CD8-positive, alpha-beta memory T cell (primary cell): ENCODE data around the gene CC2D1B. TPM values are rescaled to one million over a fixed set of nuclear protein-coding genes. Genes with fewer than 3 reads are reported as not detected.

Experiments used
- CTCF ChIA-PET: fragments of 350-600 bp; sonication (Branson Sonifier 250); formaldehyde crosslinking; loops from one replicate; lab custom pipeline; 2021; ENCODE audit warnings: antibody characterized with exemption; lab: Charles Lee
- POLR2A ChIA-PET: fragments of 350-600 bp; sonication (Branson Sonifier 250); formaldehyde crosslinking; loops from one replicate; lab custom pipeline; 2021; ENCODE audit warnings: antibody characterized with exemption; lab: Charles Lee
- DNase-seq, 5 donors: peaks; one replicate each; pipeline versions ENCODE4 v3.0.0 to v3.0.0-alpha.2; 2020 to 2022; ENCODE audit warnings: mixed read lengths in 1 of 5
- H3K27ac ChIP-seq: one replicate; pipeline ENCODE4 v1.7.0; 2013; ENCODE audit warnings: low read depth, mild to moderate bottlenecking, low read length, moderate library complexity
- H3K27me3 ChIP-seq: 2 replicates; pipeline ENCODE4 v1.7.0; 2013; ENCODE audit warnings: low read length, mild to moderate bottlenecking; ENCODE audit not compliant: insufficient read depth, poor library complexity, severe bottlenecking
- H3K36me3 ChIP-seq: 2 replicates; pipeline ENCODE4 v1.7.0; 2013; ENCODE audit warnings: mild to moderate bottlenecking, low read length, moderate library complexity; ENCODE audit not compliant: insufficient read depth
- H3K4me1 ChIP-seq: 2 replicates; pipeline ENCODE4 v1.7.0; 2013; ENCODE audit warnings: mild to moderate bottlenecking, low read length, moderate library complexity; ENCODE audit not compliant: insufficient read depth
- H3K4me3 ChIP-seq: 2 replicates; pipeline ENCODE4 v1.7.0; 2013; ENCODE audit warnings: mild to moderate bottlenecking, low read length
- H3K9me3 ChIP-seq: 2 replicates; pipeline ENCODE4 v1.7.0; 2013; ENCODE audit warnings: mild to moderate bottlenecking, low read length
- H3K27ac Mint-ChIP-seq, 8 donors: one replicate each; pipeline ENCODE4 v1.8.0; 2020 to 2021; ENCODE audit warnings: mixed read lengths in 8 of 8, mild to moderate bottlenecking in 6 of 8, inconsistent platforms in 3 of 8, moderate library complexity in 3 of 8
- H3K27me3 Mint-ChIP-seq, 2 donors: one replicate each; pipeline ENCODE4 v1.8.0; 2020 to 2021; ENCODE audit warnings: mixed read lengths in 2 of 2, mild to moderate bottlenecking in 1 of 2, moderate library complexity in 1 of 2
- H3K36me3 Mint-ChIP-seq, 3 donors: one replicate each; pipeline ENCODE4 v1.8.0; 2020 to 2021; ENCODE audit warnings: mixed read lengths in 3 of 3, inconsistent platforms in 1 of 3, mild to moderate bottlenecking in 1 of 3
- H3K4me1 Mint-ChIP-seq, 3 donors: one replicate each; pipeline ENCODE4 v1.8.0; 2020 to 2021; ENCODE audit warnings: mixed read lengths in 3 of 3, inconsistent platforms in 1 of 3, mild to moderate bottlenecking in 1 of 3
- H3K4me3 Mint-ChIP-seq, 7 donors: one replicate each; pipeline ENCODE4 v1.8.0; 2020 to 2021; ENCODE audit warnings: mixed read lengths in 7 of 7, mild to moderate bottlenecking in 6 of 7, moderate library complexity in 4 of 7, inconsistent platforms in 2 of 7
- H3K9me3 Mint-ChIP-seq, 5 donors: one replicate each; pipeline ENCODE4 v1.8.0; 2020 to 2022; ENCODE audit warnings: mixed read lengths in 5 of 5, mild to moderate bottlenecking in 3 of 5, moderate library complexity in 2 of 5, inconsistent platforms in 1 of 5
- polyA plus RNA-seq: library from polyadenylated mRNA; unstranded; fragments of 300-500 nt; fragmentation: Illumina TruSeq; gene quantifications from one replicate; pipeline ENCODE4 v1.2.3, GENCODE V29; 2021
- total RNA-seq, 2 experiments: library from RNA; stranded (reverse); gene quantifications; one replicate each; pipeline ENCODE4 v1.2.3, GENCODE V29; 2021

CC2D1B gene
- total and polyA plus RNA-seq, 3 experiments from 2014 or later: 11.0 to 47.8 (median 46.2) TPM

- Histone ChIP-seq H3K4me1 (no peaks in the 10 kb centered on the region), H3K27ac (no peak overlapping the region), H3K9me3 (no peaks in the 10 kb centered on the region), H3K36me3 (peaks cover under 1% of the 10 kb centered on the region), H3K27me3 (no peaks in the 10 kb centered on the region), H3K4me3 (no peak overlapping the region)
- no peak overlapping the region for H3K4me3 Mint-ChIP-seq
- no peaks in the 10 kb centered on the region for H3K27me3 Mint-ChIP-seq
- no peaks in the 10 kb centered on the region for H3K9me3 Mint-ChIP-seq
- no peak for DNase-seq
- ChIA-PET POLR2A (no interaction called here), CTCF (no interaction called here)
- peaks cover 0 to 8% (median 0%) of the 10 kb centered on the region in 3 donors for H3K4me1 Mint-ChIP-seq
- H3K27ac Mint-ChIP-seq: peak overlapping the region in 2 of 8 donors; percentile 61 to 73
- peaks cover 0 to 22% (median 0%) of the 10 kb centered on the region in 3 donors for H3K36me3 Mint-ChIP-seq
Measured at GRCh38 chr1:52346653-52347052, 19.4 kb downstream of the CC2D1B start.

GRCh38 chr1:52345252-52345651, 20.8 kb downstream of the CC2D1B start:
- peaks cover 0 to 14% (median 0%) of the 10 kb centered on the region in 3 donors for H3K36me3 Mint-ChIP-seq
- H3K36me3 ChIP-seq: no peaks in the 10 kb centered on the region
- no peaks in the 10 kb centered on the region for H3K27me3 Mint-ChIP-seq
- H3K4me1 Mint-ChIP-seq: peaks cover 0 to 8% (median 0%) of the 10 kb centered on the region in 3 donors
- peak overlapping the region in 3 of 8 donors; percentile 44 to 63 (median 45) for H3K27ac Mint-ChIP-seq
- no peak overlapping the region for H3K27ac ChIP-seq
- H3K4me3 ChIP-seq: no peak overlapping the region
- no peak for DNase-seq
- H3K27me3 ChIP-seq: no peaks in the 10 kb centered on the region
- H3K9me3 ChIP-seq: no peaks in the 10 kb centered on the region
- H3K9me3 Mint-ChIP-seq: no peaks in the 10 kb centered on the region
- H3K4me1 ChIP-seq: no peaks in the 10 kb centered on the region
- no peak overlapping the region for H3K4me3 Mint-ChIP-seq
- CTCF ChIA-PET: no interaction called here
- POLR2A ChIA-PET: no interaction called here

DNA sequence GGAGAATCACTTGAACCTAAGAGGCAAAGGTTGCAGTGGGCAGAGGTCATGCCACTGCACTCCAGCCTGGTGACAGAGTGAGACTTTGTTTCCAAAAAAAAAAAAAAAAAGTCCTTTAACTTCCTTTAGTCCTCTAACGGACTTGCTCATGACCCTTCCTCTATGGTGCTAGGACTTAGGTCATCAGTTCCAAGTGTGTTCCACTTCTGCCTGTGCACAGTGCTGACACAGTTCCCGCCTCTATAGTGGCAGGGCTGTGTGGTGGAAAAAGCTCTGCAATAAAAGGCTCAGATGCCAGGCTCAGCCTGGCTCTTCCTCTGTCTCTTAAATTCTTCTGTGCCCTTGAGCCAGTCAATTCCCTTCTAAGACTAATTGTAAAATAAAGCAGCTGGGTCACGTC, 22.0 kb downstream of the CC2D1B start:
- H3K27me3 Mint-ChIP-seq: no peaks in the 10 kb centered on the region
- H3K4me3 Mint-ChIP-seq: no peak overlapping the region
- DNase-seq: no peak
- Histone ChIP-seq H3K27me3 (no peaks in the 10 kb centered on the region), H3K9me3 (no peaks in the 10 kb centered on the region), H3K36me3 (no peaks in the 10 kb centered on the region), H3K4me3 (no peak overlapping the region), H3K4me1 (no peaks in the 10 kb centered on the region), H3K27ac (no peak overlapping the region)
- CTCF ChIA-PET: no interaction called here
- no peaks in the 10 kb centered on the region for H3K9me3 Mint-ChIP-seq
- H3K4me1 Mint-ChIP-seq: peaks cover 0 to 8% (median 0%) of the 10 kb centered on the region in 3 donors
- POLR2A ChIA-PET: no interaction called here
- peaks cover 0 to 18% (median 1%) of the 10 kb centered on the region in 3 donors for H3K36me3 Mint-ChIP-seq
- H3K27ac Mint-ChIP-seq: no peak overlapping the region

- POLR2A ChIA-PET: interaction anchor here (0.6 kb wide), 1 partner anchor 101 kb away, joined by 3 read pairs; no protein-coding TSS in a partner anchor
- Histone ChIP-seq H3K4me1 (no peaks in the 10 kb centered on the region), H3K36me3 (no peaks in the 10 kb centered on the region), H3K27me3 (no peaks in the 10 kb centered on the region), H3K4me3 (no peak overlapping the region), H3K9me3 (no peaks in the 10 kb centered on the region), H3K27ac (no peak overlapping the region)
- H3K9me3 Mint-ChIP-seq: no peaks in the 10 kb centered on the region
- no peaks in the 10 kb centered on the region for H3K27me3 Mint-ChIP-seq
- H3K4me3 Mint-ChIP-seq: no peak overlapping the region
- CTCF ChIA-PET: no interaction called here
- H3K36me3 Mint-ChIP-seq: peaks cover 3 to 30% (median 5%) of the 10 kb centered on the region in 3 donors
- H3K4me1 Mint-ChIP-seq: no peaks in the 10 kb centered on the region
- no peak for DNase-seq
- no peak overlapping the region for H3K27ac Mint-ChIP-seq
Measured at GRCh38 chr1:52341655-52342260, 24.2 kb downstream of the CC2D1B start.

DNA sequence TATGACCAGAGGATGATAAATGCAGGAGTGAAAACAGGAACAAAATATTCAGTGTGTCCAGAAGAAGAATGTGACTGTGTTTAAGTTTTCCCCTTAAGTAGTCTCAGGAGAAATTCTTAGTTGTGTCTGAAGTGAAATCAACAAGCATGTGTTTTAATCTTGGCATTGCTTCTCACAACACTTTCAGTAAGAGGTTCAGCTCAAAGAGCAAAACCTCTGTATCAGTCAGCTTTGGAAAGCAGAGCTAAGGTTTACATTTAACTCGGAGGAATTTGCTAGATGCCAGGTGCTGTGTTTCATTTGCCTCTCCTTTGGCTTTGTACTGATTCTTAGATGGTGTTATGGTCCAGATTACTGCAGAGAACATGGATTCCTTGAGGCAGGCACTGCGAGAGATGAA, 28.6 kb downstream of the CC2D1B start:
- Mint-ChIP-seq H3K27ac (no peak overlapping the region), H3K9me3 (no peaks in the 10 kb centered on the region), H3K4me3 (no peak overlapping the region), H3K36me3 (peaks cover 5 to 35% (median 6%) of the 10 kb centered on the region in 3 donors), H3K27me3 (no peaks in the 10 kb centered on the region), H3K4me1 (no peaks in the 10 kb centered on the region)
- Histone ChIP-seq H3K9me3 (no peaks in the 10 kb centered on the region), H3K4me1 (no peaks in the 10 kb centered on the region), H3K36me3 (no peaks in the 10 kb centered on the region), H3K27ac (no peak overlapping the region), H3K27me3 (no peaks in the 10 kb centered on the region), H3K4me3 (no peak overlapping the region)
- ChIA-PET POLR2A (no interaction called here), CTCF (no interaction called here)
- DNase-seq: no peak

DNA sequence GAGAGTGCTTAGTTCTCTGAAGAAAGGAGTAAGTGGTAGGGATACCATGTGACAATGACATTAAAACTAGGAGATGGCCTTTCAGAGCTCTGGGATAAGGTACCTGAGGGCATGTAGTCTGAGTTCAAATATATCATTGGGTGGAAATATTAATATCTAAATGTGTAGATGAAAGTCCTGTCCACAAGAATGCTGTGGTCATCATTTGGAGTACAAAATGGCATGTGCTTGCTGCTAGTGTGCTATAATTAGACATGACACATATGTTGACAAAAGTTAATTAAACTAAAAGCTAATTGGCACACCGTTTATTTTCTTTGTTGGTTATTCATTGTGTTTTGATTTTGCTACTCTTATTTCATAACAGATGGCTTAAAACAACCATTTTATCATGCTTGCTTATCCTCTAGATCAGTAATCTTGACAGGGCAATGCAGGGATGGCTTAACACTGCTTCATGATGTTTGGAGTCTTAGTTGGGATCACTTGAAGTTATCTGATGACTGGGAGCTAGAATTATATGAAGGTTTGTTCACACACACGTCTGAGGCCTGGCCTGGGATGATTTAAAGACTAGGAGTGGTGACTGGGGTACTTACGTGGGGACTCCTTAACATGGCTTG, 31.0 kb downstream of the CC2D1B start:
- POLR2A ChIA-PET: no interaction called here
- H3K36me3 ChIP-seq: no peaks in the 10 kb centered on the region
- H3K27me3 Mint-ChIP-seq: no peaks in the 10 kb centered on the region

DNA sequence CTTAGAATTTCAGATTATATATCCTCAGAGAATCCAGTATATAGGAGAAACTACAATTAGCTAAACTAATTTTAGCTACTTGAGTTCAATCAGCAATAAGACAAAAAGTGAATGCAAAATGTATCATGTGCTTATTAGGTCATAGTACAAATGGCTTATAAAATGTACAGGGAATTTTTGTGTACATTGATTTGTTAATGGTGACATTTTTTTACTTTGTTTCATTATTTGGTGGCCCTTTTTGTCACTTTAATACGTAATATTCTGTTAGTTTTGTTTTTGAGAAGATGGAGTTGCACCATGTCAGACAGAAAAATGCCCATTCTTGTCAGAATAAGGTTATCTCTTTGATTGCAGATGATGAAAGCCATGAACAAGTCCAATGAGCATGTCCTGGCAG, 33.6 kb downstream of the CC2D1B start:
- Mint-ChIP-seq H3K27ac (peak overlapping the region in 1 of 8 donors; percentile 8), H3K9me3 (no peaks in the 10 kb centered on the region), H3K4me3 (no peak overlapping the region), H3K27me3 (no peaks in the 10 kb centered on the region), H3K4me1 (no peaks in the 10 kb centered on the region), H3K36me3 (peaks cover 0 to 21% (median 5%) of the 10 kb centered on the region in 3 donors)
- H3K36me3 ChIP-seq: no peaks in the 10 kb centered on the region
- DNase-seq: no peak
- H3K9me3 ChIP-seq: no peaks in the 10 kb centered on the region
- POLR2A ChIA-PET: no interaction called here
- no peaks in the 10 kb centered on the region for H3K4me1 ChIP-seq
- H3K4me3 ChIP-seq: no peak overlapping the region
- no peaks in the 10 kb centered on the region for H3K27me3 ChIP-seq
- CTCF ChIA-PET: no interaction called here
- no peak overlapping the region for H3K27ac ChIP-seq

More for the DNA sequence above, 31.0 kb downstream of the CC2D1B start:
- Mint-ChIP-seq H3K4me3 (no peak overlapping the region), H3K36me3 (peaks cover 5 to 33% (median 6%) of the 10 kb centered on the region in 3 donors), H3K4me1 (no peaks in the 10 kb centered on the region), H3K27ac (no peak overlapping the region), H3K9me3 (no peaks in the 10 kb centered on the region)
- no peaks in the 10 kb centered on the region for H3K4me1 ChIP-seq
- no peaks in the 10 kb centered on the region for H3K27me3 ChIP-seq
- DNase-seq: no peak
- H3K4me3 ChIP-seq: no peak overlapping the region
- no peak overlapping the region for H3K27ac ChIP-seq
- H3K9me3 ChIP-seq: no peaks in the 10 kb centered on the region
- CTCF ChIA-PET: no interaction called here

DNA sequence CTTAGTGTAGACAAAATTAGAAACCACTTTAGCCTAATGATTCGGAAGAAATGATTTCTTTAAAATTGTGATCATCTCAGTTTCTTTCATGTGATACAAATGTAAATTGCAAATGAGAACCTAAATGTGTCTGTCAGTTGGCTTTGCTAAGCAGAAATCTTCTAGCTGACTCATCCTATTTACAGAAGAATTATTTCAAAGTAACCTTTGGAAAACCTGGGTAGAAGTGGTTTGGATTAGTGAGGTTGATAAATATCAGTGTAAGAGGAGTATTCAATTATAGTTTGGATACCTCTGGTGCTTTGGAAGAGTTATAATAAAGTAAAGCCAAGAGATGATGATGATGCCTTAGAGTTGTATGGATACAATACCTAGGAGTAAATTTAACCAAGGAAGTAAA, 37.4 kb downstream of the CC2D1B start:
- no peak overlapping the region for H3K27ac ChIP-seq
- Mint-ChIP-seq H3K27ac (no peak overlapping the region), H3K4me3 (no peak overlapping the region), H3K36me3 (peaks cover 0 to 7% (median 6%) of the 10 kb centered on the region in 3 donors), H3K9me3 (no peaks in the 10 kb centered on the region), H3K27me3 (no peaks in the 10 kb centered on the region), H3K4me1 (no peaks in the 10 kb centered on the region)
- no peak for DNase-seq
- ChIA-PET CTCF (no interaction called here), POLR2A (interaction anchor here (0.7 kb wide), 1 partner anchor 117 kb away, joined by 3 read pairs; no protein-coding TSS in a partner anchor)
- no peaks in the 10 kb centered on the region for H3K36me3 ChIP-seq
- no peaks in the 10 kb centered on the region for H3K27me3 ChIP-seq
- H3K4me3 ChIP-seq: no peak overlapping the region
- no peaks in the 10 kb centered on the region for H3K9me3 ChIP-seq
- no peaks in the 10 kb centered on the region for H3K4me1 ChIP-seq
